Astrocyte (in vitro differentiated cells and primary cell): ENCODE data around the gene JAML. TPM values are rescaled to one million over a fixed set of nuclear protein-coding genes. Genes with fewer than 3 reads are reported as not detected.
"Not testable (repeated sequence)": the region's sequence is repeated elsewhere in the genome, so short reads cannot be mapped to it uniquely, and the experiment has no call there.

ENCODE experiments used
- DNase-seq: peaks from one replicate; pipeline ENCODE4 v3.0.0-alpha.2; 2010; ENCODE audit warnings: low read depth
- FAIRE-seq: peaks from 2 replicates; lab custom pipeline; 2011; peaks lifted over from hg19 to GRCh38; lab: Jason Lieb, UNC
- H2AFZ ChIP-seq: 2 replicates; pipeline ENCODE4 v1.6.0; 2012; ENCODE audit warnings: low read depth, low read length, inconsistent platforms
- H3K27ac ChIP-seq: 2 replicates; pipeline ENCODE4 v1.5.1; 2011; ENCODE audit warnings: low read depth, low read length, inconsistent platforms
- H3K27me3 ChIP-seq: 2 replicates; pipeline ENCODE4 v1.6.0; 2011; ENCODE audit warnings: low read length, inconsistent platforms; ENCODE audit not compliant: insufficient read depth
- H3K36me3 ChIP-seq: 2 replicates; pipeline ENCODE4 v1.5.1; 2011; ENCODE audit warnings: low read length, inconsistent platforms; ENCODE audit not compliant: insufficient read depth
- H3K4me1 ChIP-seq: 2 replicates; pipeline ENCODE4 v1.5.1; 2011; ENCODE audit warnings: low read length, inconsistent platforms; ENCODE audit not compliant: insufficient read depth
- H3K4me2 ChIP-seq: 2 replicates; pipeline ENCODE4 v1.6.0; 2012; ENCODE audit warnings: low read length, inconsistent platforms
- H3K4me3 ChIP-seq: 2 replicates; pipeline ENCODE4 v1.5.1; 2011; ENCODE audit warnings: low read depth, mild to moderate bottlenecking, low read length, inconsistent platforms; ENCODE audit not compliant: insufficient read depth
- H3K79me2 ChIP-seq: 2 replicates; pipeline ENCODE4 v1.6.0; 2012; ENCODE audit warnings: mild to moderate bottlenecking, low read length, inconsistent platforms; ENCODE audit not compliant: insufficient read depth
- H3K9ac ChIP-seq: 2 replicates; pipeline ENCODE4 v1.6.0; 2012; ENCODE audit warnings: mild to moderate bottlenecking, low read length, inconsistent platforms
- H3K9me3 ChIP-seq: 2 replicates; pipeline ENCODE4 v1.5.1; 2012; ENCODE audit warnings: low read depth, mild to moderate bottlenecking, low read length, inconsistent platforms; ENCODE audit not compliant: insufficient read depth
- H4K20me1 ChIP-seq: 2 replicates; pipeline ENCODE4 v1.6.0; 2012; ENCODE audit warnings: low read length, inconsistent platforms; ENCODE audit not compliant: insufficient read depth
- H3K27ac Mint-ChIP-seq: one replicate; pipeline ENCODE4 v1.8.0; 2021; ENCODE audit warnings: mild to moderate bottlenecking, mixed read lengths; ENCODE audit not compliant: unreplicated experiment
- H3K27me3 Mint-ChIP-seq: one replicate; pipeline ENCODE4 v1.8.0; 2021; ENCODE audit warnings: low read depth, mixed read lengths; ENCODE audit not compliant: unreplicated experiment
- H3K36me3 Mint-ChIP-seq: one replicate; pipeline ENCODE4 v1.8.0; 2021; ENCODE audit warnings: low read depth, mixed read lengths; ENCODE audit not compliant: unreplicated experiment
- H3K4me1 Mint-ChIP-seq: one replicate; pipeline ENCODE4 v1.8.0; 2021; ENCODE audit warnings: low read depth, mixed read lengths; ENCODE audit not compliant: unreplicated experiment
- H3K4me3 Mint-ChIP-seq: one replicate; pipeline ENCODE4 v1.8.0; 2021; ENCODE audit warnings: mild to moderate bottlenecking, moderate library complexity, mixed read lengths; ENCODE audit not compliant: unreplicated experiment
- H3K9me3 Mint-ChIP-seq: one replicate; pipeline ENCODE4 v1.8.0; 2021; ENCODE audit warnings: mild to moderate bottlenecking, mixed read lengths; ENCODE audit not compliant: unreplicated experiment
- CTCF ChIP-seq: IDR thresholded peaks from 2 replicates; pipeline ENCODE4 v1.5.1; 2011; ENCODE audit warnings: low read depth, mild to moderate bottlenecking, inconsistent platforms, low read length, moderate library complexity; ENCODE audit not compliant: insufficient read depth
- EZH2 ChIP-seq: IDR thresholded peaks from 2 replicates; pipeline ENCODE4 v1.6.1; 2012; ENCODE audit warnings: mild to moderate bottlenecking, low read length, inconsistent platforms; ENCODE audit not compliant: insufficient read depth
- total RNA-seq: library from RNA; stranded (reverse); gene quantifications from 2 replicates; pipeline ENCODE4 v1.2.1, GENCODE V29; 2021

JAML gene
- total RNA-seq, 1 donor from 2014 or later = not detected

- Histone ChIP-seq H3K27me3 (no peaks in the 10 kb centered on the region), H3K4me3 (no peak overlapping the region), H3K36me3 (no peaks in the 10 kb centered on the region), H3K79me2 (no peaks in the 10 kb centered on the region), H3K4me2 (no peak overlapping the region), H3K9ac (no peak overlapping the region), H2AFZ (no peak overlapping the region), H3K4me1 (no peaks in the 10 kb centered on the region), H3K9me3 (no peaks in the 10 kb centered on the region), H4K20me1 (no peaks in the 10 kb centered on the region), H3K27ac (no peak overlapping the region)
- FAIRE-seq = no peak
- Mint-ChIP-seq H3K9me3 (peaks cover 3% of the 10 kb centered on the region), H3K36me3 (no peaks in the 10 kb centered on the region), H3K27me3 (peaks cover 5% of the 10 kb centered on the region), H3K4me1 (peaks cover 13% of the 10 kb centered on the region), H3K4me3 (no peak overlapping the region), H3K27ac (no peak overlapping the region)
- TF ChIP-seq EZH2 = no peak
- TF ChIP-seq CTCF = no peak
- DNase-seq = no peak
Measured at GRCh38 chr11:118193910-118194566, 30.8 kb downstream of the JAML start.

GRCh38 chr11:118192817-118193216, 32.0 kb downstream of the JAML start:
- H3K9ac ChIP-seq, H3K4me3 ChIP-seq, H3K4me1 ChIP-seq, H3K9me3 Mint-ChIP-seq, H4K20me1 ChIP-seq, H3K9me3 ChIP-seq, H3K36me3 Mint-ChIP-seq, DNase-seq, H3K27ac ChIP-seq, H3K27ac Mint-ChIP-seq, H3K4me2 ChIP-seq, H3K27me3 Mint-ChIP-seq, H2AFZ ChIP-seq, H3K79me2 ChIP-seq, FAIRE-seq, H3K4me3 Mint-ChIP-seq, H3K27me3 ChIP-seq, H3K36me3 ChIP-seq: not testable (repeated sequence)
- peaks cover 13% of the 10 kb centered on the region for H3K4me1 Mint-ChIP-seq

GRCh38 chr11:118190942-118191506, 33.8 kb downstream of the JAML start:
- not testable (repeated sequence) for H3K36me3 Mint-ChIP-seq, H3K27me3 ChIP-seq, FAIRE-seq

More at GRCh38 chr11:118190942-118191506, 33.8 kb downstream of the JAML start:
- DNase-seq, H4K20me1 ChIP-seq, H3K9ac ChIP-seq, H3K9me3 Mint-ChIP-seq, H3K9me3 ChIP-seq, H3K4me1 ChIP-seq, H3K4me2 ChIP-seq, H3K79me2 ChIP-seq, H3K4me3 Mint-ChIP-seq, H3K36me3 ChIP-seq, H3K27ac ChIP-seq, H3K27ac Mint-ChIP-seq, H2AFZ ChIP-seq, H3K4me3 ChIP-seq: not testable (repeated sequence)
- peaks cover 18% of the 10 kb centered on the region for H3K27me3 Mint-ChIP-seq
- peaks cover 16% of the 10 kb centered on the region for H3K4me1 Mint-ChIP-seq
